Left kidney (tissue), 2 donors: ENCODE data around the gene NFE2L2. TPM values are rescaled to one million over a fixed set of nuclear protein-coding genes. Genes with fewer than 3 reads are reported as not detected.
"Not testable (repeated sequence)": the region's sequence is repeated elsewhere in the genome, so short reads cannot be mapped to it uniquely, and the experiment has no call there.

ENCODE experiments used
- DNase-seq: peaks from one replicate; pipeline ENCODE4 v3.0.0-alpha.2; 2013
- polyA plus RNA-seq: library from polyadenylated mRNA; unstranded; fragments of 120-200 nt; gene quantifications from one replicate; pipeline ENCODE4 v1.2.1, GENCODE V29; 2013; ENCODE audit not compliant: insufficient read length

NFE2L2 gene
- polyA plus RNA-seq, 1 donor = 145 TPM

DNA sequence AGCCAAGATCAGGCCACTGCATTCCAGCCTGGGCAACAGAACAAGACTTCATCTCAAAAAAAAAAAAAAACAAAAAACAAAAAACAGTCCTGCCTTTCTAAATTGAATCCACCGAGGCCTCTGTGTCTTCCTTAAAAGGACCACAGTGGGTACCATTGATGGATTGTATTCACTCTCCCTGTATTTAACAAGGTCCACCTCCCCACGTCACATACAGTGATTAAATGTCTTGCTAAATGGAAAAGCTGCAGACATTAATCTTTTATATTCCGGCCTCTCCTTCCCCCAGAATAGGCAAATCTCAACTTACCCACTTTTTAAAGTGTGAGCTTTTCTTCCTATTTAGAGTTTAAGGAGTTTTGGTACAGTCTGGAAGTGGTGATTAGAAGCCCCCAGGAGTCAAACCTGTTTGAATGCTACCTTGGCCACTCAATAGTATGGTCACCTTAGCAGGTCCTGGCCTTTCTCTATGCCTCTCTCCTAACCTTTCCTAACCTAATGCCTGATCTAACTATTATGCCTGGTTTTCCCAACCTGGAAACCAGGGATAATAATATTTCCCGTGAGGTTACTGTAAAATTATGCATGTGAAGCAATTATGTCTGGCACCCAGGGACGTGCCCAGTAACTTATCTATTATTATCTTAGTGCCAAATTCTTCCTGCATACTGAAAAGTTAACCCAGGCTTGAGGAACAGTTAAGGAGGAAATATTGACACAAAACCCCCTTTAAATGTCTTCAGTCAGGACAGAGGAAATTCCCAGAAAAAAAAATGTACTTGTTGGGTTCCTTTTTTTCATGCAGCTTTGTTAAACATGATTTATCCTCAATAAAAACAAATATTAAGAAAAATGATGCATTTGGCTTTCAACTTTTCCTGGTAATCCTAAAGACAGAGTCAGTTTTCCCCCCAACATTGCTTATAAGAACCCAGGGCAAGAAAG lies 3.1 kb downstream of the NFE2L2 start:
- DNase-seq = no peak

- DNase-seq = no peak
Measured at GRCh38 chr2:177260379-177260778, 4.1 kb downstream of the NFE2L2 start.

DNA sequence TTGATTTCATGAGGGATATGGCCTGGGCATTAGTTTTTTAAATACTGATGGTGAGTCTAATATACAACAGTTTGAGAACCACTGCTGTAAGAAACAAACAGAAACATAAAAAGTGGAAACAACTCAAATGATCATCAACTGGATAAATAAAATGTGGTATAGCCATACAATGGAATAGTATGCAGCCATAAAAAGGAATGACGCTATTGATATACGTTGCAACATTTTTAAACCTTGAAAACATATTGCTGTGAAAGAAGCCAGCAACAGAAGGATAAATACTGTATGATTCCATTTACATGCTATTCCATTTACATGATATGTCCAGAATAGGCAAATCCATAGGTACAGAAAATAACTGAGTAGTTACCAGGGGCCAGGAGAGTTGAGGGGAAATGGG lies 6.5 kb downstream of the NFE2L2 start:
- no peak for DNase-seq

GRCh38 chr2:177257471-177257870 lies 7.1 kb downstream of the NFE2L2 start:
- DNase-seq = no peak

GRCh38 chr2:177256695-177257094 lies 7.8 kb downstream of the NFE2L2 start:
- no peak for DNase-seq

GRCh38 chr2:177256026-177256425 lies 8.5 kb downstream of the NFE2L2 start:
- DNase-seq = no peak

- DNase-seq = no peak
Measured at GRCh38 chr2:177255227-177255601, 9.3 kb downstream of the NFE2L2 start.

- DNase-seq = no peak
Measured at GRCh38 chr2:177254433-177255226, 9.9 kb downstream of the NFE2L2 start.

GRCh38 chr2:177253704-177254103 lies 10.8 kb downstream of the NFE2L2 start:
- no peak for DNase-seq

GRCh38 chr2:177252808-177253531 lies 11.6 kb downstream of the NFE2L2 start:
- DNase-seq = no peak

- DNase-seq = no peak
Measured at GRCh38 chr2:177251165-177251542, 13.4 kb downstream of the NFE2L2 start.

DNA sequence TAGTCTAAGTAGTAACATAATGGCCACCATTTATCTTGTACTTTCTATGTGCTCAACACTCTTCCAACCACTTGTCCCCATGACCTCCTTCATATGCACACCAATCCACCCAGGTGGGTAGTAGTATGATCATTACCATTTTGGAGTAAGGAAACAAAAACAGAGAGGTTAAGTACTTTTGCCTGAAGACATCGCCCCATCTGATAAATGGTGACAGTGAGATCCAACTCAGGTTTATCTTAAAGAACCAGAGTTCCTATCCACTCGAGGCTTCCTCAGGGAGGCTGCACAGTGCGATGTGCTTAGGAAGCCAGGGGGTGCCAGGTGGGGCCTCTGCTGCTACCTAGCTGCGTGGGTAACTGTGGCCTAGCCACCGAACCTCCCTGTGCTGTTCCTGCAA lies 14.1 kb downstream of the NFE2L2 start:
- DNase-seq = no peak

DNA sequence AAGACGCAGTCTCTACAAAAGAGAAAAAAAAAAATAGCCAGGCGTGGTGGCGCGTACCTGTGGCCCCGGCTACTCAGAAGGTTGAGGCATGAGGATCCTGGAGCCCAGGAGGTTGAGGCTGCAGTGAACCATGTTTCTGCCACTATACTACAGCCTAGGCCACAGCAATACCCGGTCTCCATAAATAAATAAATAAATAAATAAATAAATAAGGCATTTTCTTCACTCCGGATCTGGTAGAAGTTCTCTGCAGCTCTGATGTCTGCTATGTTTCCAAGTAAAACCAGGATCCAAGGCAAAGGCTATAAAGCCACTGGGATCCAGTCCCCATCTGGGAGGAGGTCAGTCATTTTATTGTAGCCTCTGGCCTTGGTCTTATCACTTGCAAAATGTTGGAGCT lies 15.5 kb downstream of the NFE2L2 start:
- no peak for DNase-seq

- DNase-seq = no peak
Measured at GRCh38 chr2:177247693-177248262, 16.7 kb downstream of the NFE2L2 start.

GRCh38 chr2:177246523-177247030 lies 17.9 kb downstream of the NFE2L2 start:
- DNase-seq = not testable (repeated sequence)

DNA sequence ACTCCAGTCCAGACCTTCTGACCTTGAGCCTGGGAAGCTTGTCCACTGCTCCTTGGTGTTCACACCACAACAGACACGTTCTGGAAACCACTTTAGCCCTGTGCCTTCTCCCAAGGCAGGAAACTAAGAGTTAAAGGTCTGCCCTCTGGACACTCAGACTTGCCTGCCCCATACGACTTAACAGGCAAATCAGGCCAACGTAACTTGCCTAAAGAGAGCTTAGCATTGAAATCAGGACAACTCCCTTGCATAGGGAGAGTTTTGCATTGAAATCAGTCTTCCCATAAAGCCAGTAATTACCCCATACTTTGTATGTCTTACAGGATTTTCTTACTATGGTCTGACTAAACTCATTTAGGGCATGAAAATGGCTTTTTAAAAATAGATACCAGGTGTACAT lies 18.5 kb downstream of the NFE2L2 start:
- DNase-seq = no peak

DNA sequence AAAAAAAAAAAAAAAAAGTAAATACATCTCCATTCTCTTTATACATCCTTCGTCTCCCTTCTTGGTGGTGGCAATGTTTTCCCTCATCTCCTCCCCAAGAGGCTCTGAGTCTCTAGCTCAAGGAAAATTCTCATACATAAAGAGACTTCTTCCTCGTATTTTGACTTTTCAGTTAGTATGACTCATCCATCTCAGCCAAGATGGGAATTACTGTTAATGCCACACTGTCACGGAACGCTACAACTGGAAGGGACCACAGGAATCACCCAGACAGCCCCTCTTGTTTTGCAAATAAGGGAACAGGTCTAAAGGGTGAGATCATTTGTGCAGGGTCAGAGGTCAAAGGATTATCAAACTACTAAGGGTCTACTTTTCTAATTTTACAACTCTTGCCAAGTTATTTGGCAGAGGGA lies 19.5 kb downstream of the NFE2L2 start:
- DNase-seq = no peak

- no peak for DNase-seq
Measured at GRCh38 chr2:177244244-177244771, 20.2 kb downstream of the NFE2L2 start.

DNA sequence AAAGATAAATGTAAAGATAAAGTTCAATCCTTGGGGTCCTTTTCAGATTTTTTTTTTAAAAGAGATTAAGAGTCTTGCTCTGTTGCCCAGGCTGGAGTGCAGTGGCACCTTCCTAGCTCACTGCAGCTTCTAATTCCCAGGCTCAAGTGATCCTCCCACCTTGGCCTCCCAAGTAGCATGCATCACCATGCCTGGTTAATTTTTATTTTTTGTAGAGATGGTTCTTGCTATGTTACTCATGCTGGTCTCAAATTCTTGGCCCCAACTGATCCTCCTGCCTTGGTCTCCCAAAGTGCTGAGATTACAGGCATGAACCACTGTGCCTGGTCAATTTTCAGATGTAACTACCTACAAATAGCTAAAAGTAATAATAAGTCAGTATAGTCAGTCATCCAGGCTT lies 21.1 kb downstream of the NFE2L2 start:
- no peak for DNase-seq

- DNase-seq = no peak
Measured at GRCh38 chr2:177243073-177243472, 21.5 kb downstream of the NFE2L2 start.

DNA sequence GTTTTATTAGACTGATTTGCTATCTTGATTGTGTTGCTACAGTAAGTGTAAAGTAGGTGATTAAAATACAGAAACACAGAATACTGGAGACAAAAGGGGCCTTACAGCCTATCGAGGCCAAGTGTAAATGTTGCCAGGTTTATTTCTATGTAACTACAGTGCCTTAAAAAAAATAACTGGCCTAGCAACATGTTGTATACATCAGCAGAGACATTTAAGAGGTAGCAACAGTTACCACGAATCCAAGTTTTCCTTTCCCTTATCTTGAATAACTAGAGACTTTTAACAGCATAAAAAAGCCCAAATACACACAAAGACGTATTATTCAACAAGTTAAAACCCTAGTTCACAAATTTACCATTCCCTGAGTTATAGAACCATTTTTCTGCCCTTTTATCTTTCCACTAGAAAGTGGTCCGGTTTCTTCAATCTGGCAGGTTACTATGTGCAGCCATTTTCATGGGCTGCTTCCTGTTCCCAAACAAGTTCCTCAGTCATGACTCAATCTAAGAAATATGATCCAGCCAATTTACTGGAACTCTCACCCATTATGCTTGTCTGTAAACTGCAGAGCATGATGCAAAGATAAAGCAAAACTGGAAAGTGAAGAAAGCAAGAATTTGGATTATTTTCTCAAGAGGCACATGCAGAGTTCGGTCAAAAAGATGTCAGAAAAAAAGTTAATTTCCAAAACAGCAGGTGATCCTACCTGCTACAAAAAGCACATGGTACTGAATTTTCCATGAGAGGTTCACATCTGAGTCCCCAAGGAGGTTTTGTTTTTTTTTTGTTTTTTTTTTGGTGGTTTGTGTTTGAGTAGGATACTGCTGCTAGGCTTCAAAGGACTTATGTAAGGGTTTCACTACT lies 22.2 kb downstream of the NFE2L2 start:
- peak; percentile 79 for DNase-seq
